Activated T-cell treated with anti-CD3 and anti-CD28 coated beads, Interleukin-2, amount 50 U/mL, for 4 hours (primary cell): ENCODE measurements around the gene PRR4. TPM values are rescaled to one million over a fixed set of nuclear protein-coding genes. Genes with fewer than 3 reads are reported as not detected.
A peak's percentile ranks its signal among the peaks of the same experiment; 100 is the strongest.

Experiments used
- ATAC-seq, 2 donors: fragments of 200-7000 bp; cut with Tn5 transposase; one replicate each; pipeline ENCODE4 v1.10.0; 2021
- DNase-seq: peaks from one replicate; pipeline ENCODE4 v3.0.0-alpha.2; 2020
- H3K27me3 Mint-ChIP-seq: one replicate; pipeline ENCODE4 v1.8.0; 2021; ENCODE audit warnings: low read depth, mixed read lengths
- H3K36me3 Mint-ChIP-seq: one replicate; pipeline ENCODE4 v1.8.0; 2022; ENCODE audit warnings: mixed read lengths; ENCODE audit not compliant: insufficient read depth
- H3K4me1 Mint-ChIP-seq: one replicate; pipeline ENCODE4 v1.8.0; 2021; ENCODE audit warnings: low read depth, mixed read lengths
- H3K4me3 Mint-ChIP-seq: one replicate; pipeline ENCODE4 v1.8.0; 2021; ENCODE audit warnings: mild to moderate bottlenecking, moderate library complexity, mixed read lengths
- H3K9me3 Mint-ChIP-seq: one replicate; pipeline ENCODE4 v1.8.0; 2021; ENCODE audit warnings: mixed read lengths
- total RNA-seq, 3 donors: library from RNA; stranded (reverse); gene quantifications; one replicate each; pipeline ENCODE4 v1.2.1, GENCODE V29; 2021

PRR4 gene
- total RNA-seq = 1 to 10 TPM in 1 of 3 donors, under 1 TPM in 2; 0.32 to 1.3 (median 0.91) TPM

GRCh38 chr12:10849425-10849878 lies at the start of gene PRR4:
Gene PRR4, minus strand, starts transcription at chr12:10849475. Its CDS starts 38 bp downstream, at chr12:10849437.
- H3K4me1 Mint-ChIP-seq = peaks cover 37% of the 10 kb centered on the region
- H3K36me3 Mint-ChIP-seq = peaks cover 27% of the 10 kb centered on the region
- H3K27me3 Mint-ChIP-seq = no peaks in the 10 kb centered on the region
- no peaks in the 10 kb centered on the region for H3K9me3 Mint-ChIP-seq
- no peak for DNase-seq
- no peak for ATAC-seq
- no peak within 1 kb of the TSS for H3K4me3 Mint-ChIP-seq

GRCh38 chr12:10896854-10897253 lies 47.6 kb upstream of the PRR4 start:
- Mint-ChIP-seq H3K27me3 (no peaks in the 10 kb centered on the region), H3K36me3 (peaks cover 25% of the 10 kb centered on the region), H3K4me1 (no peaks in the 10 kb centered on the region), H3K9me3 (peaks cover 3% of the 10 kb centered on the region), H3K4me3 (no peak overlapping the region)
- ATAC-seq (no peak), DNase-seq (no peak)

GRCh38 chr12:10891937-10892336 lies 42.7 kb upstream of the PRR4 start:
- ATAC-seq (no peak), DNase-seq (no peak)
- Mint-ChIP-seq H3K4me3 (no peak overlapping the region), H3K4me1 (no peaks in the 10 kb centered on the region), H3K36me3 (peaks cover 31% of the 10 kb centered on the region), H3K9me3 (no peaks in the 10 kb centered on the region), H3K27me3 (no peaks in the 10 kb centered on the region)

- H3K36me3 Mint-ChIP-seq = peaks cover 27% of the 10 kb centered on the region
- H3K4me1 Mint-ChIP-seq = no peaks in the 10 kb centered on the region
- no peak for DNase-seq
- no peak overlapping the region for H3K4me3 Mint-ChIP-seq
- H3K27me3 Mint-ChIP-seq = no peaks in the 10 kb centered on the region
- ATAC-seq = no peak
- no peaks in the 10 kb centered on the region for H3K9me3 Mint-ChIP-seq
Observed at GRCh38 chr12:10889226-10889625, 40.0 kb upstream of the PRR4 start.

- no peak within 1 kb of the TSS for H3K4me3 Mint-ChIP-seq
- no peaks in the 10 kb centered on the region for H3K4me1 Mint-ChIP-seq
- DNase-seq = no peak
- no peaks in the 10 kb centered on the region for H3K27me3 Mint-ChIP-seq
- no peak for ATAC-seq
- peaks cover 27% of the 10 kb centered on the region for H3K36me3 Mint-ChIP-seq
- no peaks in the 10 kb centered on the region for H3K9me3 Mint-ChIP-seq
Observed at GRCh38 chr12:10884086-10884725, 34.9 kb upstream of the PRR4 start, which contains the start of gene PRH1. Gene PRH1, minus strand, starts transcription at chr12:10884255. Its CDS starts 38 bp downstream, at chr12:10884217.

- no peak overlapping the region for H3K4me3 Mint-ChIP-seq
- no peaks in the 10 kb centered on the region for H3K27me3 Mint-ChIP-seq
- peaks cover 8% of the 10 kb centered on the region for H3K9me3 Mint-ChIP-seq
- ATAC-seq (no peak), DNase-seq (no peak)
- no peaks in the 10 kb centered on the region for H3K4me1 Mint-ChIP-seq
- peaks cover 46% of the 10 kb centered on the region for H3K36me3 Mint-ChIP-seq
Observed at GRCh38 chr12:10873378-10873777, 24.1 kb upstream of the PRR4 start.

- DNase-seq = no peak
- peaks cover 56% of the 10 kb centered on the region for H3K36me3 Mint-ChIP-seq
Observed at GRCh38 chr12:10867381-10867780, 18.1 kb upstream of the PRR4 start.

GRCh38 chr12:10863512-10864218 lies 14.4 kb upstream of the PRR4 start:
- DNase-seq (no peak), ATAC-seq (no peak)
- Mint-ChIP-seq H3K4me1 (no peaks in the 10 kb centered on the region), H3K4me3 (no peak overlapping the region), H3K36me3 (peaks cover 71% of the 10 kb centered on the region), H3K9me3 (peaks cover 45% of the 10 kb centered on the region), H3K27me3 (no peaks in the 10 kb centered on the region)

More at GRCh38 chr12:10867381-10867780, 18.1 kb upstream of the PRR4 start:
- peaks cover 16% of the 10 kb centered on the region for H3K9me3 Mint-ChIP-seq
- no peaks in the 10 kb centered on the region for H3K4me1 Mint-ChIP-seq
- no peak for ATAC-seq
- no peak overlapping the region for H3K4me3 Mint-ChIP-seq
- H3K27me3 Mint-ChIP-seq = no peaks in the 10 kb centered on the region

GRCh38 chr12:10861366-10861765 lies 12.1 kb upstream of the PRR4 start:
- Mint-ChIP-seq H3K9me3 (peaks cover 57% of the 10 kb centered on the region), H3K36me3 (peaks cover 72% of the 10 kb centered on the region), H3K4me3 (no peak overlapping the region), H3K4me1 (no peaks in the 10 kb centered on the region), H3K27me3 (no peaks in the 10 kb centered on the region)
- no peak for ATAC-seq
- no peak for DNase-seq

GRCh38 chr12:10855807-10856206 lies 6.5 kb upstream of the PRR4 start:
- DNase-seq (no peak), ATAC-seq (no peak)
- Mint-ChIP-seq H3K27me3 (no peaks in the 10 kb centered on the region), H3K9me3 (peaks cover 32% of the 10 kb centered on the region), H3K4me1 (peaks cover 24% of the 10 kb centered on the region), H3K36me3 (peaks cover 51% of the 10 kb centered on the region), H3K4me3 (no peak overlapping the region)

- Mint-ChIP-seq H3K27me3 (no peaks in the 10 kb centered on the region), H3K4me1 (peaks cover 39% of the 10 kb centered on the region), H3K4me3 (no peak overlapping the region), H3K36me3 (peaks cover 38% of the 10 kb centered on the region), H3K9me3 (peaks cover 18% of the 10 kb centered on the region)
- no peak for DNase-seq
- ATAC-seq = no peak
Observed at GRCh38 chr12:10853776-10854175, 4.5 kb upstream of the PRR4 start.

- H3K36me3 Mint-ChIP-seq = peaks cover 30% of the 10 kb centered on the region
- H3K4me1 Mint-ChIP-seq = peaks cover 39% of the 10 kb centered on the region
- H3K9me3 Mint-ChIP-seq = peaks cover 5% of the 10 kb centered on the region
- no peak for DNase-seq
- no peak overlapping the region for H3K4me3 Mint-ChIP-seq
- peak in 1 of 2 donors; percentile 14 for ATAC-seq
- H3K27me3 Mint-ChIP-seq = no peaks in the 10 kb centered on the region
Observed at GRCh38 chr12:10851243-10851858, 2.1 kb upstream of the PRR4 start.

GRCh38 chr12:10847744-10848143 lies 1.5 kb downstream of the PRR4 start:
- peaks cover 34% of the 10 kb centered on the region for H3K4me1 Mint-ChIP-seq
- no peak overlapping the region for H3K4me3 Mint-ChIP-seq
- DNase-seq (no peak), ATAC-seq (no peak)
- H3K36me3 Mint-ChIP-seq = peaks cover 29% of the 10 kb centered on the region
- H3K27me3 Mint-ChIP-seq = no peaks in the 10 kb centered on the region
- no peaks in the 10 kb centered on the region for H3K9me3 Mint-ChIP-seq

GRCh38 chr12:10842862-10843261 lies 6.4 kb downstream of the PRR4 start:
- no peaks in the 10 kb centered on the region for H3K27me3 Mint-ChIP-seq
- no peaks in the 10 kb centered on the region for H3K4me1 Mint-ChIP-seq
- H3K4me3 Mint-ChIP-seq = no peak overlapping the region
- peaks cover 29% of the 10 kb centered on the region for H3K36me3 Mint-ChIP-seq
- H3K9me3 Mint-ChIP-seq = no peaks in the 10 kb centered on the region
- ATAC-seq (no peak), DNase-seq (no peak)
